Subcutaneous abdominal adipose tissue (tissue), 5 donors: ENCODE results near the gene BNC2.
"Not testable (repeated sequence)": the region's sequence is repeated elsewhere in the genome, so short reads cannot be mapped to it uniquely, and the experiment has no call there.

ENCODE experiments used
- H3K27ac ChIP-seq: one replicate; pipeline ENCODE4 v1.7.0; 2013; ENCODE audit warnings: low read depth, mild to moderate bottlenecking, inconsistent platforms, low read length, moderate library complexity
- H3K27me3 ChIP-seq, 5 donors: one replicate each; pipeline ENCODE4 v1.7.0; 2013; ENCODE audit warnings: low read length in 5 of 5, inconsistent platforms in 1 of 5; ENCODE audit not compliant: control insufficient read depth in 5 of 5, insufficient read depth in 4 of 5
- H3K36me3 ChIP-seq, 5 donors: one replicate each; pipeline ENCODE4 v1.7.0; 2013; ENCODE audit warnings: low read length in 5 of 5; ENCODE audit not compliant: control insufficient read depth in 5 of 5, insufficient read depth in 5 of 5
- H3K4me1 ChIP-seq, 5 donors: one replicate each; pipeline ENCODE4 v1.7.0; 2013; ENCODE audit warnings: low read length in 5 of 5, mild to moderate bottlenecking in 3 of 5, moderate library complexity in 1 of 5; ENCODE audit not compliant: control insufficient read depth in 5 of 5, insufficient read depth in 5 of 5
- H3K4me3 ChIP-seq, 5 donors: one replicate each; pipeline ENCODE4 v1.7.0; 2013; ENCODE audit warnings: low read length in 5 of 5, low read depth in 1 of 5
- H3K9ac ChIP-seq, 5 donors: one replicate each; pipeline ENCODE4 v1.7.0; 2013; ENCODE audit warnings: low read length in 5 of 5, mild to moderate bottlenecking in 4 of 5, moderate library complexity in 3 of 5
- H3K9me3 ChIP-seq, 5 donors: one replicate each; pipeline ENCODE4 v1.7.0; 2013; ENCODE audit warnings: low read length in 5 of 5; ENCODE audit not compliant: control insufficient read depth in 5 of 5
- donor health status: healthy.
- donor health status: healthy.
- donor health status: healthy.
- donor health status: healthy.
- donor health status: healthy.

The BNC2 gene

GRCh38 chr9:16552252-16552651 lies 318.2 kb downstream of the BNC2 start:
- no peaks in the 10 kb centered on the region for H3K27me3 ChIP-seq

DNA sequence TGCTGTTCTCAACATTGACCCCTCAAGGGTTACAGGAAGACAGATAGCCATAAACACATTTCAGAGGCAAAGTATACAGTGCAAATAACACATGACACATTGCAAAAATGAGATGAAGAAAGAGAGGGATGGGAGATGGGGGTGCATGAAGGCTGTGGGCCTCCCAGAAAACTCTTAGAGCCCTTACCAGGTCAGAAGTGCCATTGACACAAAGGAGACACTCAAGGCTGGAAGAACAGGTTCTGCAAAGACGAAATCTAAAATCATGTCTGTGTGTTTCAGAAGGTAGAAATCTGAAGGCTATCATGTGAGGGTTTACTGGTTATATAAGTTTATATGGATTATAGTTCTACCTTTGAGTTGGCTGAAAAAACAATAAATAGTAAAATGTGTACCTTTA lies 318.8 kb downstream of the BNC2 start:
- Histone ChIP-seq H3K4me3 (no peak overlapping the region), H3K9me3 (no peaks in the 10 kb centered on the region), H3K27ac (no peak overlapping the region), H3K9ac (no peak overlapping the region), H3K36me3 (peaks cover 9 to 21% (median 13%) of the 10 kb centered on the region in 5 donors), H3K4me1 (no peaks in the 10 kb centered on the region), H3K27me3 (no peaks in the 10 kb centered on the region)

More at GRCh38 chr9:16552252-16552651, 318.2 kb downstream of the BNC2 start:
- Histone ChIP-seq H3K9me3 (no peaks in the 10 kb centered on the region), H3K27ac (no peak overlapping the region), H3K4me1 (no peaks in the 10 kb centered on the region), H3K9ac (no peak overlapping the region), H3K36me3 (peaks cover 9 to 21% (median 11%) of the 10 kb centered on the region in 5 donors), H3K4me3 (no peak overlapping the region)

DNA sequence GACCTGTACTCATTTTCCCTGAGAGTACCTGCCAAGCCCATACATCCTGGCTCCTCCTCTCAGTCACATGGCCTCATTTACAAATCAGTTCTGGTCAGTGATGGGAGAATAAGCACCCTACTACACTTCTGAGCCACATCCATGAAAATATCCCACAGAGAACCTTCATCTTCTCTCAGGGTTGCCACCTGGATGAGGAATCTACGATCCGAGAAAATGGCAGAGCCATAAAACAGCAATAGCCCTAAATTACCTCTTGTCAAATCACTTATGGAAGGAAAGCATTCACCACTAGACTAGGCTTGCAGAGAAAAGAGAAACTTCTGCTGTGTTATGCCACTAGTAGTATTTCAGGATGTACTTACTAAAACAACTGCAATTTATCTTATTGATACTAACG lies 324.8 kb downstream of the BNC2 start:
- peaks cover 0 to 7% (median 4%) of the 10 kb centered on the region in 5 donors for H3K36me3 ChIP-seq
- H3K9me3 ChIP-seq = no peaks in the 10 kb centered on the region
- H3K4me3 ChIP-seq = no peak overlapping the region
- H3K27ac ChIP-seq = no peak overlapping the region
- H3K4me1 ChIP-seq = peaks cover 0 to 18% (median 10%) of the 10 kb centered on the region in 5 donors
- H3K9ac ChIP-seq = no peak overlapping the region
- H3K27me3 ChIP-seq = no peaks in the 10 kb centered on the region

GRCh38 chr9:16544842-16545241 lies 325.6 kb downstream of the BNC2 start:
- H3K9me3 ChIP-seq = no peaks in the 10 kb centered on the region
- H3K9ac ChIP-seq = no peak overlapping the region
- no peak overlapping the region for H3K4me3 ChIP-seq
- peaks cover 0 to 18% (median 10%) of the 10 kb centered on the region in 5 donors for H3K4me1 ChIP-seq
- H3K36me3 ChIP-seq = peaks cover 0 to 7% (median 4%) of the 10 kb centered on the region in 5 donors
- no peaks in the 10 kb centered on the region for H3K27me3 ChIP-seq
- H3K27ac ChIP-seq = no peak overlapping the region

DNA sequence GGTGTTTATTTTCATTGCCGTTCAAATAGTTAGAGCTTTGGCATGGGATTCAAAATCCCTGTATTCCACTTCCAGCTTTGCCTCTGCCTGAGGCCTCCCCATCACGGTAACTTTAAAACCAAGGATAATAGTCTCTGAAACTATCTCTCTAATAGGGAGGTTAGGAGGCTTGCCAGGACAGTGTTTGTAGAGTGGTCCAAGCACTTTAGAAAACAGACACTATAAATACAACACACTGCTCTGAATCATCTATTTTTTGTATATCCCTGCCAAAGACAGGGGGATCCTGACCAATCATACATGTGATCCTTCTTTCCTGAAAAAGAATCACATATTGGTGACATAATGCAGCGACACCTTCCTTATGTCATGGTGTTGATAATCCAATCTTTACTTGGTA lies 326.8 kb downstream of the BNC2 start:
- peaks cover 0 to 18% (median 10%) of the 10 kb centered on the region in 5 donors for H3K4me1 ChIP-seq
- peaks cover 0 to 7% (median 4%) of the 10 kb centered on the region in 5 donors for H3K36me3 ChIP-seq
- H3K9me3 ChIP-seq = no peaks in the 10 kb centered on the region
- no peak overlapping the region for H3K9ac ChIP-seq
- no peak overlapping the region for H3K4me3 ChIP-seq
- no peak overlapping the region for H3K27ac ChIP-seq
- H3K27me3 ChIP-seq = no peaks in the 10 kb centered on the region

DNA sequence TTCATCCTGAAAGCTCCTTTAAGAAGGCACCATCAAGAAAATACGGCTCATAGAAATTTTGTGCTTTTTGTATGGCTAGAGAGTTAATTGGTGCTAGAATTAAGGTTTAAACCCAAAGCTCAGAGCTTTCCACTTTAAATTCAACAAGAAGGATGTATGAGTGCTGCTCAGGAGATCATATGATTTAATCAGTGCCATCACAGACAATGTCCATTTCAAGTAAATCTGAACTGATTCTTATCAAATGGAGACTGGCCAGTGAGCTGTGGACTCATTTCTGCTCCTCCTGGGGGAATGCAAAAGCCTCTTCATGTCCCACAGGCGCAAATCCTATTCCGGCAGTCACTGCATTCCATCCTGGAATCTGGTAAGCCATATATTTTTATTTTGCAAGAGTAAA lies 327.2 kb downstream of the BNC2 start:
- Histone ChIP-seq H3K4me3 (no peak overlapping the region), H3K9me3 (no peaks in the 10 kb centered on the region), H3K36me3 (peaks cover 0 to 7% (median 4%) of the 10 kb centered on the region in 5 donors), H3K4me1 (peaks cover 0 to 18% (median 10%) of the 10 kb centered on the region in 5 donors), H3K27me3 (no peaks in the 10 kb centered on the region), H3K27ac (no peak overlapping the region), H3K9ac (no peak overlapping the region)

GRCh38 chr9:16542290-16542689 lies 328.2 kb downstream of the BNC2 start:
- H3K27ac ChIP-seq = no peak overlapping the region
- H3K9me3 ChIP-seq = no peaks in the 10 kb centered on the region
- H3K36me3 ChIP-seq = peaks cover 0 to 4% (median 0%) of the 10 kb centered on the region in 5 donors
- peaks cover 0 to 18% (median 10%) of the 10 kb centered on the region in 5 donors for H3K4me1 ChIP-seq
- H3K9ac ChIP-seq = no peak overlapping the region
- no peak overlapping the region for H3K4me3 ChIP-seq
- H3K27me3 ChIP-seq = no peaks in the 10 kb centered on the region

DNA sequence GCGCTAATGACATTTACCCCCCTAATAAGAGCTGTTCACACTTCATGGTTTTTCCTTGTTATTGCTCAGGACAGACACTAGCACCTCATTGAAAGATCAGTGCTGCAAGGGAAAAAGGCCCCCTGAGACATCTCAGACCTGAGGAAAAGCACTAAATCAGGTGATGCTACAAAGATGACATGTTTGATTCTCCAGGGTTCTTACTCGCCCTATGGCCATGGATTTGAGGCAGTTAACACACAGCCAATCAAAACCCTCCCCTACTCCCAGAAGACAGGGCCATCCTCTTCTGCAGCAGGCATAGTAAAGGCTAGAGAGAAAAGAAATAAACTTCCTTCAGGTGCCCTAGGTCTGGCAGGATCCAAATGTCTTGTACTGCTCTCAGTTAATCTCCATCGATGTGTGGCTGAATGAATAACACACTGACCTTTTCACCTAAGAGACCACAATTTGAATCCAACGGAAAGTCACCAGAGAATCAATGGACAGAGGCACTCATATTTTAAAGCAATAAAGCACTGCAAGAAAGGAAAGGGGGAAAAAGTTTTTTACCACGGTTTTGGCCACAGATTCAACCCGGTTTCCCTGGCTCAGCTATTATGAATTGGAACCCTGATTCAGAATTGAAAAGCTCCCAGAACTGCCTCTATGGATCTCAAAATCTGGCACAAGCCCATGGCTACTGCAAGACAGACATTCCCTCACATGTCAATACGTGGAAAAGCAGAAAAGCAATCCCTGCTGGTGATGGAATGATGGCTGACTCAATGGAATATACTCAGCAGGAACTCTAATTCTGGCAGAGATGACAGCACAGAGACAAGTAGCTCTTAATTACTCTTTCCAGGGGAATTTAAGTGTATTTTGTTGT lies 329.5 kb downstream of the BNC2 start:
- no peak overlapping the region for H3K4me3 ChIP-seq
- no peaks in the 10 kb centered on the region for H3K36me3 ChIP-seq
- H3K9ac ChIP-seq = peak overlapping the region in 1 of 5 donors; percentile 13
- H3K27ac ChIP-seq = no peak overlapping the region
- no peaks in the 10 kb centered on the region for H3K27me3 ChIP-seq
- H3K9me3 ChIP-seq = no peaks in the 10 kb centered on the region
- H3K4me1 ChIP-seq = peaks cover 0 to 18% (median 10%) of the 10 kb centered on the region in 5 donors

- not testable (repeated sequence) for H3K9ac ChIP-seq, H3K4me3 ChIP-seq, H3K36me3 ChIP-seq, H3K27ac ChIP-seq, H3K9me3 ChIP-seq, H3K27me3 ChIP-seq
- H3K4me1 ChIP-seq = peaks cover 0 to 18% (median 10%) of the 10 kb centered on the region in 5 donors
These were observed 330.8 kb downstream of the BNC2 start for GRCh38 chr9:16539626-16540025.

DNA sequence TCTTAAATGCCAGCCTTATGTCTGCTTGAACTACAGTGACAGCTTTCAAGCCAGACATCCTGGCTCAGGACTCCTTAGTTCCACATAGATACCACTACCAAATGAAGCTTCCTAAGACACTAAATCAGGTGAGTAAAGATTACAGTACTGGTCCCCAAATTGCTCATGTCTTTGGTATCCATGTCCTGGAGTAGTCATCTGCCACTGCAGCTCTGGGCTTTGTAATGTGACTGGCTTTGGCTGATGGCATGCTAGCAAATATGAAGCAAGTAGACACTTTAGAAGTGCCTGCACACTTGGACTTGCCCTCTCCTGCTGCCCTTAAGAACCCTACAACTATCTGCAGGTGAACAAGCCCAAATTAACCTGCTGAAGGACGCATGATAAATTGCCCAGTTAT lies 334.9 kb downstream of the BNC2 start:
- no peak overlapping the region for H3K4me3 ChIP-seq
- H3K36me3 ChIP-seq = no peaks in the 10 kb centered on the region
- H3K27me3 ChIP-seq = no peaks in the 10 kb centered on the region
- H3K27ac ChIP-seq = no peak overlapping the region
- H3K9me3 ChIP-seq = no peaks in the 10 kb centered on the region
- peaks cover 0 to 6% (median 3%) of the 10 kb centered on the region in 5 donors for H3K4me1 ChIP-seq
- H3K9ac ChIP-seq = no peak overlapping the region
